Right renal cortex interstitium (tissue), 3 donors: Measurements from ENCODE around the gene VPS8. TPM values are rescaled to one million over a fixed set of nuclear protein-coding genes. Genes with fewer than 3 reads are reported as not detected.
"Not testable (repeated sequence)": the region's sequence is repeated elsewhere in the genome, so short reads cannot be mapped to it uniquely, and the experiment has no call there.

ENCODE experiments used
- DNase-seq, 3 donors: peaks; one replicate each; pipeline ENCODE4 v3.0.0-alpha.2; 2013; ENCODE audit warnings: low read depth in 3 of 3, low spot score in 2 of 3
- polyA plus RNA-seq, 3 donors: library from polyadenylated mRNA; unstranded; fragments of 120-200 nt; gene quantifications; one replicate each; pipeline ENCODE4 v1.2.1, GENCODE V29; 2013; ENCODE audit not compliant: insufficient read length in 3 of 3

VPS8 gene
- polyA plus RNA-seq, 3 donors = 38.2 to 45.0 (median 38.5) TPM

DNA sequence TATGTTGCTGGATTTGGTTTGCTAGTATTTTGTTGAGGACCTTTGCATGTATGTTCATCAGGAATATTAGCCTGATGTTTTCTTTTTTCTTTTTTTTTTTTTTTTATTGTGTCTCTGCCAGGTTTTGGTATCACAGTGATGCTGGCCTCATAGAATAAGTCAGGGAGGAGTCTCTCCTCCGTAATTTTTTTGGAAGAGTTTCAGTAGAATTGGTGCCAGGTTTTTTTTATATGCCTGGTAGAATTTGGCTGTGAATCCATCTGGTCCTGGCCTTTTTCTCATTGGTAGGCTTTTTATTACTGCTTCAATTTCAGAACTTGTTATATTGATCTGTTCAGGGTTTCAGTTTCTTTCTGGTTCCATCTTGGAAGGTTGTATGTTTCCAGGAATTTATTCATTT lies 165.8 kb downstream of the VPS8 start:
- DNase-seq = no peak

DNA sequence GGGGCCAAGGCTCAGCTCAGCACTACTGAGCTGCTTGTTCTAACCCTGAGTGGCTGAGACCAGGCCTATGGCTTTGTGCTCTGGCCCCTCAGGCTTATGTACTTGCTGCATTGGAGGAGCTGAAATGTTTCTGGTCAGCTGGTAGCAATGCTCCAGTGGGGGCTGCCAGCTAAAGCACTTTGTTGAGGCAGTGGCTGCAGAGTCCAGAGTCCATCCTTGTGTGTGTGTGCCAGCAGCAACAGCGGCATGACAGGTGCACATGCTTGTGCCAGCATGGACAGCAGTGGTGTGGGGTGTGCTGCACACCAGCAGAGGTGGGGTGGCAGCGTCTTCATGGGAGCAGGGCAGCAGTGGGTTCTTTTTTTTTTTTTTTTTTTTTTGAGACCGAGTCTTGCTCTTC lies 169.1 kb downstream of the VPS8 start:
- no peak for DNase-seq

GRCh38 chr3:184982076-184982475 lies 170.1 kb downstream of the VPS8 start:
- no peak for DNase-seq

DNA sequence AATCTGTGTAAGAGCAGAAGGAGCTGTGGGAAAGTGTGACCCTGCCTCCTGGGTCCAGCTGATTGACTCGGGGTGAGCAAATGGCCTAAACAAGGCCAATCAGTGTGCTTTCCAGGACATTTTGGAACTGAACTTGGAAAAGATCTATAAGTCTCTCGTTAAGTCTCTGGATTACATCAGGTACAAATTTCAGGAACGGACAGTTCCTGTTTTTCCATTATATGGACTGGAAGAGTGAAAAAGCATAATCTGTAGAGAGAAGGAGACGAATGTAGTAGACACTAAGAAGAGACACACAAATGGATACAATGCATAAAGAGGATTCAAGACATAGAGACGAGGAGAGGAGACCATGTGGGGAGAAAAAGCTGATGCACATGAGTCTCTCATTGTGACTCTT lies 173.6 kb downstream of the VPS8 start:
- DNase-seq = no peak

GRCh38 chr3:184986366-184986889 lies 174.5 kb downstream of the VPS8 start:
- DNase-seq = no peak

- no peak for DNase-seq
Observed at GRCh38 chr3:184993394-184993793, 181.4 kb downstream of the VPS8 start.

DNA sequence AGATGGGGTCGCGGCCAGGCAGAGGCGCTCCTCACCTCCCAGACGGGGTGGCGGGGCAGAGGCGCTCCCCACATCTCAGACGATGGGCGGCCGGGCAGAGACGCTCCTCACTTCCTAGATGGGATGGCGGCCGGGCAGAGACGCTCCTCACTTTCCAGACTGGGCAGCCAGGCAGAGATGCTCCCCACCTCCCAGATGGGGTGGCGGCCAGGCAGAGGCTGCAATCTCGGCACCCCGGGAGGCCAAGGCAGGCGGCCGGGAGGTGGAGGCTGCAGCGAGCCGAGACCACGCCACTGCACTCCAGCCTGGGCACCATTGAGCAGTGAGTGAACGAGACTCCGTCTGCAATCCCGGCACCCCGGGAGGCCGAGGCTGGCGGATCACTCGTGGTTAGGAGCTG lies 191.9 kb downstream of the VPS8 start:
- DNase-seq = not testable (repeated sequence)

GRCh38 chr3:185009650-185010049 lies 197.7 kb downstream of the VPS8 start:
- DNase-seq = no peak

DNA sequence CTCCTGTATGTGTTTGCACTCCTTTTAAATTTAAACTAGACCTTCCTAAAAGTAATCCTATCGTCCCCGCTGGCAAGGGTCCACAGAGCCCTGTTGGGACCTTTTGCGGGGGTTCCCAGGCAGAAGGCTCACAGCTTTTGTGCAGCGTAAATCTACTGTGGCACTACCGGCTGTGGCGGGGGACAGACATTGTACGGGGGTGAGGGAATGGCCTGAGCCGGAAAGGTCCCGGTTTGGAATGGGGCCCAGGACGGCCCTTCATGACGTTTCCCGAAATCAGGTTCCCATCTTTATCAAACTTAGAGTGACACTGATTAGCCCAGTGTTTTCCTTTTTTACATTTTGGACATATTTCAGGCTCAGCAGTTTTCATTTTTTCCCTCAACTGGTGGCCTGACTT lies 205.6 kb downstream of the VPS8 start:
- DNase-seq = not testable (repeated sequence)

GRCh38 chr3:185017996-185018395 lies 206.0 kb downstream of the VPS8 start:
- not testable (repeated sequence) for DNase-seq

GRCh38 chr3:185021256-185021655 lies 209.3 kb downstream of the VPS8 start:
- DNase-seq = no peak

GRCh38 chr3:185024406-185024805 lies 212.4 kb downstream of the VPS8 start:
- no peak for DNase-seq

- no peak for DNase-seq
Observed at GRCh38 chr3:185024966-185025365, 213.0 kb downstream of the VPS8 start.

GRCh38 chr3:185028121-185028520 lies 216.2 kb downstream of the VPS8 start:
- no peak for DNase-seq

- no peak for DNase-seq
Observed at GRCh38 chr3:185029086-185029485, 217.1 kb downstream of the VPS8 start.

GRCh38 chr3:185030399-185030798 lies 218.4 kb downstream of the VPS8 start:
- no peak for DNase-seq

DNA sequence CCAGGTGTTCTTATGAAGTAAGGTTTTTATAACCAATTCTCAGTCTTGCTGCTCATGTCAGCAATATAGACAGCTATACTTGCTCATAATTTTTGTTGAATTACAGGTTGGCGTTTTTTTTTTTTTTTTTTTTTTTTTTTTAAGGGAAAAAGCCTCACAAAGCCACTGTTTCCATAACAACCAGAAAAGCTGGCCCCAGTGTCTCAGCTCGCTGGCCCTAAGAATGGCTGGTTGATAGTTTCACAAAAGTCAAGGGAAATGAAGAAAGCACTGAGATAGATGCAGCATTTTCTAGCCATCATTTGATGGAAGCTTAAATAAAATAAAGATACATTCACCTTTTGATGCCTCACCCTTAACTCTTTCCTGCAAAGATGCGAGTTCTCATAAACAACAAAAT lies 219.0 kb downstream of the VPS8 start:
- DNase-seq = no peak

GRCh38 chr3:185037801-185038200 lies 225.8 kb downstream of the VPS8 start:
- DNase-seq = no peak

- no peak for DNase-seq
Observed at GRCh38 chr3:185040425-185040824, 228.5 kb downstream of the VPS8 start.

GRCh38 chr3:185041540-185041939 lies 229.6 kb downstream of the VPS8 start:
- DNase-seq = no peak

DNA sequence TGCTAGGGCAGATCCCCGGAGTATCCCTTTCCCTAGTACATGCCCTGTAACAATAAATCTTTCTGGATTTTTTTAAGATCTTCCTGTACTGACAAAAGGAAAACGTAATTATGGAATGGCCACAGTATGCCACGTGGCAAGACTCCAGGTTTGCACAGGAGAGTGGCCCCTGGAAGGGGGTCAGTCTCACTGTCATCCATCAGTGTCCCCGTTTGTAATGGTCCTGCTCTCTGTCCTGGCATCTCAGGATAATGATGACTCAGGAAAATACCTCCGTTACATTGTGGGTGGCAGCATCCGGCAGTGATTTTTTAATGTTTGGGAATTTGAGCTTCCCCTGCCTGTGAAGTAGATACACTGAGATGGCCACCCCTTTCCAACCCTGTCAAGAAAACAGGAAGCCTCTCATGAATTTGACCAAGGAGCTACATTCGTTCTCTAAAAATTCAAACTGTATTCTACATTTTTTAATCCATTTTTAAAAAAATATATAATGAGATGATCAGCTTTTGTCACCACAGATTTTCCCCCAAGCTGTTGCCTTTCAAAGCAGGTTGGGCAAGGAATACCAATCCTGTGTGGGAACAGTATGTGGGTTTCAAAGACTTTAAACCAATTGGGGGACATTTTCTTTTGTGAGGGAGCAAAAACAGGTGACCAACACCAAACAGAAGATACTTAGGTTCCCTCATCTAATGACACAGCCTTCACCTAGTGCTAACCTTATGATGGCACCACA lies 230.5 kb downstream of the VPS8 start:
- no peak for DNase-seq

GRCh38 chr3:185046164-185046515 lies 234.2 kb downstream of the VPS8 start:
- no peak for DNase-seq

- DNase-seq = no peak
Observed at GRCh38 chr3:185046603-185047002, 234.6 kb downstream of the VPS8 start.
